ENCODE results near the gene ROPN1B. TPM values are rescaled to one million over a fixed set of nuclear protein-coding genes. Genes with fewer than 3 reads are reported as not detected.

ROPN1B gene
- total RNA-seq, 1 experiment from 2014 or later, result 0.13 TPM

DNA sequence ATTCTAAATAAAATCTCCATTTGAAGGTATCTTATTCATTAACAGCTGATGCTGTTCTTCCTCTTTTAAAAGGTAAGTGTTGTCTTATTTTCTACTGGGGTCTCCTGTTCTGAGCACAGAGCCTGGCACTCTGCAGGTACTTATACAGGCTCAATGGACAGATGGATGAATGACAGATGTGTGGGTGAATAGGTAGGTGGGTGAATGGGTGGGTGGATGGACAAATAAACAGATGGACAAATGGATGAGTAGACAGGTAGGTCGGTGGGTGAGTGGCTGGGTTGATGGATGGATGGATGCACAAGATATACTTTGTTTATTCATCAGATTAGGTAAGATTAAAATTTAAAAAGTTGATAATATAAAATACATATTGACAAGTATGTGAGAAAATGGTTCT is 61.5 kb downstream of the ROPN1B start:
- peaks cover 47% of the 10 kb centered on the region for H3K36me3 Mint-ChIP-seq
- TF ChIP-seq, protein P1, sequence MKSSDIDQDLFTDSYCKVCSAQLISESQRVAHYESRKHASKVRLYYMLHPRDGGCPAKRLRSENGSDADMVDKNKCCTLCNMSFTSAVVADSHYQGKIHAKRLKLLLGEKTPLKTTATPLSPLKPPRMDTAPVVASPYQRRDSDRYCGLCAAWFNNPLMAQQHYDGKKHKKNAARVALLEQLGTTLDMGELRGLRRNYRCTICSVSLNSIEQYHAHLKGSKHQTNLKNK (CRISPR knock-in tag; IDR thresholded peaks at IDR 0.05), result no peak
- no peak for TF ChIP-seq ZNF219 (CRISPR knock-in tag; IDR thresholded peaks at IDR 0.05; ENCODE audit: borderline replicate concordance)
- no peak for TF ChIP-seq CREM (CRISPR knock-in tag; IDR thresholded peaks at IDR 0.05)
- TF ChIP-seq, protein P2, sequence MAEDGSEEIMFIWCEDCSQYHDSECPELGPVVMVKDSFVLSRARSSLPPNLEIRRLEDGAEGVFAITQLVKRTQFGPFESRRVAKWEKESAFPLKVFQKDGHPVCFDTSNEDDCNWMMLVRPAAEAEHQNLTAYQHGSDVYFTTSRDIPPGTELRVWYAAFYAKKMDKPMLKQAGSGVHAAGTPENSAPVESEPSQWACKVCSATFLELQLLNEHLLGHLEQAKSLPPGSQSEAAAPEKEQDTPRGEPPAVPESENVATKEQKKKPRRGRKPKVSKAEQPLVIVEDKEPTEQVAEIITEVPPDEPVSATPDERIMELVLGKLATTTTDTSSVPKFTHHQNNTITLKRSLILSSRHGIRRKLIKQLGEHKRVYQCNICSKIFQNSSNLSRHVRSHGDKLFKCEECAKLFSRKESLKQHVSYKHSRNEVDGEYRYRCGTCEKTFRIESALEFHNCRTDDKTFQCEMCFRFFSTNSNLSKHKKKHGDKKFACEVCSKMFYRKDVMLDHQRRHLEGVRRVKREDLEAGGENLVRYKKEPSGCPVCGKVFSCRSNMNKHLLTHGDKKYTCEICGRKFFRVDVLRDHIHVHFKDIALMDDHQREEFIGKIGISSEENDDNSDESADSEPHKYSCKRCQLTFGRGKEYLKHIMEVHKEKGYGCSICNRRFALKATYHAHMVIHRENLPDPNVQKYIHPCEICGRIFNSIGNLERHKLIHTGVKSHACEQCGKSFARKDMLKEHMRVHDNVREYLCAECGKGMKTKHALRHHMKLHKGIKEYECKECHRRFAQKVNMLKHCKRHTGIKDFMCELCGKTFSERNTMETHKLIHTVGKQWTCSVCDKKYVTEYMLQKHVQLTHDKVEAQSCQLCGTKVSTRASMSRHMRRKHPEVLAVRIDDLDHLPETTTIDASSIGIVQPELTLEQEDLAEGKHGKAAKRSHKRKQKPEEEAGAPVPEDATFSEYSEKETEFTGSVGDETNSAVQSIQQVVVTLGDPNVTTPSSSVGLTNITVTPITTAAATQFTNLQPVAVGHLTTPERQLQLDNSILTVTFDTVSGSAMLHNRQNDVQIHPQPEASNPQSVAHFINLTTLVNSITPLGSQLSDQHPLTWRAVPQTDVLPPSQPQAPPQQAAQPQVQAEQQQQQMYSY (CRISPR knock-in tag; IDR thresholded peaks at IDR 0.05), result no peak
- no peak for TF ChIP-seq FOXJ3 (CRISPR knock-in tag; IDR thresholded peaks at IDR 0.05; ENCODE audit: borderline replicate concordance)
- no peak for TF ChIP-seq ZNF121 (CRISPR knock-in tag; IDR thresholded peaks at IDR 0.05)
- TF ChIP-seq ZNF416 (CRISPR knock-in tag; IDR thresholded peaks at IDR 0.05), result no peak
- TF ChIP-seq, protein P3, sequence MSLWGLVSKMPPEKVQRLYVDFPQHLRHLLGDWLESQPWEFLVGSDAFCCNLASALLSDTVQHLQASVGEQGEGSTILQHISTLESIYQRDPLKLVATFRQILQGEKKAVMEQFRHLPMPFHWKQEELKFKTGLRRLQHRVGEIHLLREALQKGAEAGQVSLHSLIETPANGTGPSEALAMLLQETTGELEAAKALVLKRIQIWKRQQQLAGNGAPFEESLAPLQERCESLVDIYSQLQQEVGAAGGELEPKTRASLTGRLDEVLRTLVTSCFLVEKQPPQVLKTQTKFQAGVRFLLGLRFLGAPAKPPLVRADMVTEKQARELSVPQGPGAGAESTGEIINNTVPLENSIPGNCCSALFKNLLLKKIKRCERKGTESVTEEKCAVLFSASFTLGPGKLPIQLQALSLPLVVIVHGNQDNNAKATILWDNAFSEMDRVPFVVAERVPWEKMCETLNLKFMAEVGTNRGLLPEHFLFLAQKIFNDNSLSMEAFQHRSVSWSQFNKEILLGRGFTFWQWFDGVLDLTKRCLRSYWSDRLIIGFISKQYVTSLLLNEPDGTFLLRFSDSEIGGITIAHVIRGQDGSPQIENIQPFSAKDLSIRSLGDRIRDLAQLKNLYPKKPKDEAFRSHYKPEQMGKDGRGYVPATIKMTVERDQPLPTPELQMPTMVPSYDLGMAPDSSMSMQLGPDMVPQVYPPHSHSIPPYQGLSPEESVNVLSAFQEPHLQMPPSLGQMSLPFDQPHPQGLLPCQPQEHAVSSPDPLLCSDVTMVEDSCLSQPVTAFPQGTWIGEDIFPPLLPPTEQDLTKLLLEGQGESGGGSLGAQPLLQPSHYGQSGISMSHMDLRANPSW (CRISPR knock-in tag; conservative IDR thresholded peaks at IDR 0.05; ENCODE audit: low read depth), result no peak
- TF ChIP-seq NR3C1 (CRISPR knock-in tag; conservative IDR thresholded peaks at IDR 0.05; ENCODE audit: low read depth), result no peak
- no peak for TF ChIP-seq ZNF423 (CRISPR knock-in tag; IDR thresholded peaks at IDR 0.05)
- TF ChIP-seq SOX15 (CRISPR knock-in tag; IDR thresholded peaks at IDR 0.05), result no peak
- TF ChIP-seq, protein P4, sequence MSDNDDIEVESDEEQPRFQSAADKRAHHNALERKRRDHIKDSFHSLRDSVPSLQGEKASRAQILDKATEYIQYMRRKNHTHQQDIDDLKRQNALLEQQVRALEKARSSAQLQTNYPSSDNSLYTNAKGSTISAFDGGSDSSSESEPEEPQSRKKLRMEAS (CRISPR knock-in tag; IDR thresholded peaks at IDR 0.05), result no peak
- TF ChIP-seq ZNF396 (CRISPR knock-in tag; IDR thresholded peaks at IDR 0.05; ENCODE audit: borderline replicate concordance), result no peak
- TF ChIP-seq, protein P5, sequence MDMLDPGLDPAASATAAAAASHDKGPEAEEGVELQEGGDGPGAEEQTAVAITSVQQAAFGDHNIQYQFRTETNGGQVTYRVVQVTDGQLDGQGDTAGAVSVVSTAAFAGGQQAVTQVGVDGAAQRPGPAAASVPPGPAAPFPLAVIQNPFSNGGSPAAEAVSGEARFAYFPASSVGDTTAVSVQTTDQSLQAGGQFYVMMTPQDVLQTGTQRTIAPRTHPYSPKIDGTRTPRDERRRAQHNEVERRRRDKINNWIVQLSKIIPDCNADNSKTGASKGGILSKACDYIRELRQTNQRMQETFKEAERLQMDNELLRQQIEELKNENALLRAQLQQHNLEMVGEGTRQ (CRISPR knock-in tag; IDR thresholded peaks at IDR 0.05), result no peak
- TF ChIP-seq, protein P6, sequence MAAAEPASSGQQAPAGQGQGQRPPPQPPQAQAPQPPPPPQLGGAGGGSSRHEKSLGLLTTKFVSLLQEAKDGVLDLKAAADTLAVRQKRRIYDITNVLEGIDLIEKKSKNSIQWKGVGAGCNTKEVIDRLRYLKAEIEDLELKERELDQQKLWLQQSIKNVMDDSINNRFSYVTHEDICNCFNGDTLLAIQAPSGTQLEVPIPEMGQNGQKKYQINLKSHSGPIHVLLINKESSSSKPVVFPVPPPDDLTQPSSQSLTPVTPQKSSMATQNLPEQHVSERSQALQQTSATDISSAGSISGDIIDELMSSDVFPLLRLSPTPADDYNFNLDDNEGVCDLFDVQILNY (CRISPR knock-in tag; IDR thresholded peaks at IDR 0.05), result no peak
- no peak for TF ChIP-seq GABPB1 (CRISPR knock-in tag; IDR thresholded peaks at IDR 0.05)
- TF ChIP-seq, protein P7, sequence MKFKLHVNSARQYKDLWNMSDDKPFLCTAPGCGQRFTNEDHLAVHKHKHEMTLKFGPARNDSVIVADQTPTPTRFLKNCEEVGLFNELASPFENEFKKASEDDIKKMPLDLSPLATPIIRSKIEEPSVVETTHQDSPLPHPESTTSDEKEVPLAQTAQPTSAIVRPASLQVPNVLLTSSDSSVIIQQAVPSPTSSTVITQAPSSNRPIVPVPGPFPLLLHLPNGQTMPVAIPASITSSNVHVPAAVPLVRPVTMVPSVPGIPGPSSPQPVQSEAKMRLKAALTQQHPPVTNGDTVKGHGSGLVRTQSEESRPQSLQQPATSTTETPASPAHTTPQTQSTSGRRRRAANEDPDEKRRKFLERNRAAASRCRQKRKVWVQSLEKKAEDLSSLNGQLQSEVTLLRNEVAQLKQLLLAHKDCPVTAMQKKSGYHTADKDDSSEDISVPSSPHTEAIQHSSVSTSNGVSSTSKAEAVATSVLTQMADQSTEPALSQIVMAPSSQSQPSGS (CRISPR knock-in tag; IDR thresholded peaks at IDR 0.05; ENCODE audit: borderline replicate concordance, low read depth), result no peak
- TF ChIP-seq TCF7 (CRISPR knock-in tag; IDR thresholded peaks at IDR 0.05; ENCODE audit: low read depth), result no peak
- no peak for TF ChIP-seq ESRRA (CRISPR knock-in tag; IDR thresholded peaks at IDR 0.05; ENCODE audit: borderline replicate concordance)
- ATAC-seq (no peak), DNase-seq (ENCODE audit: low spot score) (no peak)
- no peak overlapping the region for H3K4me3 Mint-ChIP-seq
- H3K27ac Mint-ChIP-seq, result no peak overlapping the region
- CTCF ChIA-PET, result no interaction called here
- peaks cover 41% of the 10 kb centered on the region for H3K27me3 Mint-ChIP-seq (ENCODE audit: low read depth)
- peaks cover 40% of the 10 kb centered on the region for H3K9me3 Mint-ChIP-seq
- POLR2A ChIA-PET, result no interaction called here
- peaks cover 11% of the 10 kb centered on the region for H3K4me1 Mint-ChIP-seq
